Medulla oblongata (tissue), 1 donor: ENCODE results near the gene CIZ1.

ENCODE experiments used
- DNase-seq: peaks from one replicate; pipeline ENCODE4 v3.0.0-alpha.2; 2015; ENCODE audit errors: extremely low spot score

Gene CIZ1

GRCh38 chr9:128124873-128125579, 66.3 kb downstream of the CIZ1 start:
- peak; percentile 61 for DNase-seq

- DNase-seq = no peak
Observed at GRCh38 chr9:128124451-128124850, 66.9 kb downstream of the CIZ1 start.

GRCh38 chr9:128123451-128124080, 67.8 kb downstream of the CIZ1 start:
- DNase-seq = no peak

- no peak for DNase-seq
Observed at GRCh38 chr9:128122809-128123175, 68.6 kb downstream of the CIZ1 start.

GRCh38 chr9:128121924-128122808, 69.2 kb downstream of the CIZ1 start:
- DNase-seq = no peak

- DNase-seq = no peak
Observed at GRCh38 chr9:128121466-128121810, 69.9 kb downstream of the CIZ1 start.

GRCh38 chr9:128120741-128121465, 70.5 kb downstream of the CIZ1 start:
- DNase-seq = no peak

- DNase-seq = no peak
Observed at GRCh38 chr9:128120061-128120740, 71.2 kb downstream of the CIZ1 start.

- DNase-seq = no peak
Observed at GRCh38 chr9:128118971-128119665, 72.3 kb downstream of the CIZ1 start.

- no peak for DNase-seq
Observed at GRCh38 chr9:128118472-128118857, 72.9 kb downstream of the CIZ1 start.

- peak; percentile 95 for DNase-seq
Observed at GRCh38 chr9:128117613-128118471, 73.5 kb downstream of the CIZ1 start.

GRCh38 chr9:128116104-128117083, 75.0 kb downstream of the CIZ1 start:
- DNase-seq = no peak
